Stomach (tissue), 4 donors: ENCODE results near the gene NOS2.
"Not testable (repeated sequence)": the region's sequence is repeated elsewhere in the genome, so short reads cannot be mapped to it uniquely, and the experiment has no call there.

Experiments used
- POLR2A ChIP-seq, 4 donors: fragments of 450-650 bp; IDR thresholded peaks; one replicate each; pipeline ENCODE4 v1.6.1; 2016; ENCODE audit warnings: antibody characterized with exemption in 4 of 4, control low read depth in 2 of 4, mild to moderate bottlenecking in 1 of 4, moderate library complexity in 1 of 4
- TF ChIP-seq, protein P1 (sequence below), 7 experiments: fragments of 450-650 bp in 4 of 7; fragments of 200-600 bp in 3 of 7; sonication (generic) in 3 of 7; IDR thresholded peaks; one replicate each; pipeline ENCODE4 v1.5.1; 2016 to 2019; ENCODE audit warnings: antibody characterized with exemption in 7 of 7, control low read depth in 2 of 7, mild to moderate bottlenecking in 1 of 7

GRCh38 chr17:27838607-27839006 is 38.3 kb upstream of the NOS2 start:
- TF ChIP-seq, protein P1, sequence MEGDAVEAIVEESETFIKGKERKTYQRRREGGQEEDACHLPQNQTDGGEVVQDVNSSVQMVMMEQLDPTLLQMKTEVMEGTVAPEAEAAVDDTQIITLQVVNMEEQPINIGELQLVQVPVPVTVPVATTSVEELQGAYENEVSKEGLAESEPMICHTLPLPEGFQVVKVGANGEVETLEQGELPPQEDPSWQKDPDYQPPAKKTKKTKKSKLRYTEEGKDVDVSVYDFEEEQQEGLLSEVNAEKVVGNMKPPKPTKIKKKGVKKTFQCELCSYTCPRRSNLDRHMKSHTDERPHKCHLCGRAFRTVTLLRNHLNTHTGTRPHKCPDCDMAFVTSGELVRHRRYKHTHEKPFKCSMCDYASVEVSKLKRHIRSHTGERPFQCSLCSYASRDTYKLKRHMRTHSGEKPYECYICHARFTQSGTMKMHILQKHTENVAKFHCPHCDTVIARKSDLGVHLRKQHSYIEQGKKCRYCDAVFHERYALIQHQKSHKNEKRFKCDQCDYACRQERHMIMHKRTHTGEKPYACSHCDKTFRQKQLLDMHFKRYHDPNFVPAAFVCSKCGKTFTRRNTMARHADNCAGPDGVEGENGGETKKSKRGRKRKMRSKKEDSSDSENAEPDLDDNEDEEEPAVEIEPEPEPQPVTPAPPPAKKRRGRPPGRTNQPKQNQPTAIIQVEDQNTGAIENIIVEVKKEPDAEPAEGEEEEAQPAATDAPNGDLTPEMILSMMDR (IDR thresholded peaks at IDR 0.05) = not testable (repeated sequence)
- TF ChIP-seq POLR2A (IDR thresholded peaks at IDR 0.05) = not testable (repeated sequence)
